Naive thymus-derived CD8-positive, alpha-beta T cell (primary cell): ENCODE results near the gene THOC2. TPM values are rescaled to one million over a fixed set of nuclear protein-coding genes. Genes with fewer than 3 reads are reported as not detected.
"Not testable (repeated sequence)": the region's sequence is repeated elsewhere in the genome, so short reads cannot be mapped to it uniquely, and the experiment has no call there.

ENCODE experiments used
- ATAC-seq, 2 donors: fragments of 150-1000 bp; cut with Tn5 transposase in 1 of 2; sonication (Bioruptor Pico), chemical (Tn5 transposase) in 1 of 2; 1 replicate in 1 of 2; 2 replicates in 1 of 2; pipeline ENCODE4 v1.10.0; 2021; ENCODE audit warnings: mild to moderate bottlenecking in 2 of 2, moderate library complexity in 2 of 2
- POLR2A ChIA-PET: fragments of 350-600 bp; sonication (Branson Sonifier 250); formaldehyde crosslinking; loops from one replicate; lab custom pipeline; 2021; ENCODE audit warnings: antibody characterized with exemption; lab: Charles Lee
- DNase-seq, 10 donors: peaks; one replicate each; pipeline versions ENCODE4 v3.0.0 to v3.0.0-alpha.2; 2020 to 2022
- H3K27ac Mint-ChIP-seq, 10 donors: one replicate each; pipeline ENCODE4 v1.8.0; 2020 to 2022; ENCODE audit warnings: mild to moderate bottlenecking in 10 of 10, mixed read lengths in 10 of 10, moderate library complexity in 4 of 10, inconsistent platforms in 1 of 10
- H3K27me3 Mint-ChIP-seq, 5 donors: one replicate each; pipeline ENCODE4 v1.8.0; 2021 to 2022; ENCODE audit warnings: mixed read lengths in 5 of 5
- H3K36me3 Mint-ChIP-seq, 3 donors: one replicate each; pipeline ENCODE4 v1.8.0; 2020 to 2022; ENCODE audit warnings: mixed read lengths in 3 of 3, mild to moderate bottlenecking in 2 of 3, inconsistent platforms in 1 of 3
- H3K4me1 Mint-ChIP-seq, 4 donors: one replicate each; pipeline ENCODE4 v1.8.0; 2021 to 2022; ENCODE audit warnings: mixed read lengths in 4 of 4
- H3K4me3 Mint-ChIP-seq, 10 donors: one replicate each; pipeline ENCODE4 v1.8.0; 2020 to 2022; ENCODE audit warnings: mild to moderate bottlenecking in 10 of 10, mixed read lengths in 10 of 10, moderate library complexity in 6 of 10, inconsistent platforms in 1 of 10
- H3K9me3 Mint-ChIP-seq, 9 donors: one replicate each; pipeline ENCODE4 v1.8.0; 2020 to 2022; ENCODE audit warnings: mixed read lengths in 9 of 9, mild to moderate bottlenecking in 3 of 9, inconsistent platforms in 1 of 9, moderate library complexity in 1 of 9
- polyA plus RNA-seq, 3 donors: library from polyadenylated mRNA; unstranded; fragments of 300-500 nt; fragmentation: Illumina TruSeq; gene quantifications; one replicate each; pipeline ENCODE4 v1.2.3, GENCODE V29; 2021
- total RNA-seq, 8 experiments: library from RNA in 2 of 8; stranded (reverse) in 2 of 8; gene quantifications; one replicate each; pipeline ENCODE4 v1.2.3 and lab custom pipeline; 2021 to 2026

Gene THOC2, protein sequence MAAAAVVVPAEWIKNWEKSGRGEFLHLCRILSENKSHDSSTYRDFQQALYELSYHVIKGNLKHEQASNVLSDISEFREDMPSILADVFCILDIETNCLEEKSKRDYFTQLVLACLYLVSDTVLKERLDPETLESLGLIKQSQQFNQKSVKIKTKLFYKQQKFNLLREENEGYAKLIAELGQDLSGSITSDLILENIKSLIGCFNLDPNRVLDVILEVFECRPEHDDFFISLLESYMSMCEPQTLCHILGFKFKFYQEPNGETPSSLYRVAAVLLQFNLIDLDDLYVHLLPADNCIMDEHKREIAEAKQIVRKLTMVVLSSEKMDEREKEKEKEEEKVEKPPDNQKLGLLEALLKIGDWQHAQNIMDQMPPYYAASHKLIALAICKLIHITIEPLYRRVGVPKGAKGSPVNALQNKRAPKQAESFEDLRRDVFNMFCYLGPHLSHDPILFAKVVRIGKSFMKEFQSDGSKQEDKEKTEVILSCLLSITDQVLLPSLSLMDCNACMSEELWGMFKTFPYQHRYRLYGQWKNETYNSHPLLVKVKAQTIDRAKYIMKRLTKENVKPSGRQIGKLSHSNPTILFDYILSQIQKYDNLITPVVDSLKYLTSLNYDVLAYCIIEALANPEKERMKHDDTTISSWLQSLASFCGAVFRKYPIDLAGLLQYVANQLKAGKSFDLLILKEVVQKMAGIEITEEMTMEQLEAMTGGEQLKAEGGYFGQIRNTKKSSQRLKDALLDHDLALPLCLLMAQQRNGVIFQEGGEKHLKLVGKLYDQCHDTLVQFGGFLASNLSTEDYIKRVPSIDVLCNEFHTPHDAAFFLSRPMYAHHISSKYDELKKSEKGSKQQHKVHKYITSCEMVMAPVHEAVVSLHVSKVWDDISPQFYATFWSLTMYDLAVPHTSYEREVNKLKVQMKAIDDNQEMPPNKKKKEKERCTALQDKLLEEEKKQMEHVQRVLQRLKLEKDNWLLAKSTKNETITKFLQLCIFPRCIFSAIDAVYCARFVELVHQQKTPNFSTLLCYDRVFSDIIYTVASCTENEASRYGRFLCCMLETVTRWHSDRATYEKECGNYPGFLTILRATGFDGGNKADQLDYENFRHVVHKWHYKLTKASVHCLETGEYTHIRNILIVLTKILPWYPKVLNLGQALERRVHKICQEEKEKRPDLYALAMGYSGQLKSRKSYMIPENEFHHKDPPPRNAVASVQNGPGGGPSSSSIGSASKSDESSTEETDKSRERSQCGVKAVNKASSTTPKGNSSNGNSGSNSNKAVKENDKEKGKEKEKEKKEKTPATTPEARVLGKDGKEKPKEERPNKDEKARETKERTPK (N-terminal part only)
- 100 to 1,000 TPM; 105 to 117 TPM for total RNA-seq
- 10 to 100 TPM; 30.9 to 41.9 (median 34.5) TPM for polyA plus RNA-seq
- 139 to 208 (median 177) reads per million in 6 experiments for total RNA-seq (lab: John Stamatoyannopoulos, UW)

DNA sequence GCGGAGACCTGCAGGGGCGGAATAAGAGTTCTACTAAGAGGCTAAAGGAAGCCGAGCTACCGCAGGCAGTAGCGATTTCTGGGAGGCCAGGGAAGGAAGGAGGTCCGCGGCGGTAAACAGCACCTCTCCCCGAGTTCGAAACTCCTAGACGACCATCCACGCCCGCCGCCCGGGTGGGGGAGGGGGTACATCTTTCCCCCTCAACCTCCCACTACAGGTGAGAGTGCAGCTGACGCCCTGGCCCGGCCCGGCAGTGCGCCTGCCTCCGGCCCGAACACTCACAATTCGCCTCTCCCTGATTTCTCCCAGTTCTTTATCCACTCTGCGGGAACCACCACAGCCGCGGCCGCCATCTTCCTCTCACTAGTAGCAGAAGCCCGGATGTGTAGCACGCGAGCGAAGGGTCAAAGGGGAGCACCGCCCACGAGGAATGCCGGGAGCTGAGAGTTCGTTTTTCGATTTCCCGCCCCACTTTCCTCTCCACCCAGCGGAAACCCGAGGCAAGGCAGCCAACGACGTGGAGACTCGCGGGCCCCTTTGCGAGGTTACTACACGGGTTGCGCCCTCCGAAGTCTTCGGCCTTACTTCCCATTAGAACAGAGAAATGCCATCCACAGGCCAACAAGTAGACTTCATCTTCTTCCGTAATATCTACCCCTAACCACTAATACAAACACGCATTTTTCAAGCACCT is at the start of gene THOC2:
Gene THOC2, minus strand, starts transcription at position 383 of the 694 bp plus-strand sequence. Its CDS starts 30 bp downstream, at position 353.
- Mint-ChIP-seq H3K27me3 (no peaks in the 10 kb centered on the region), H3K36me3 (peaks cover 0 to 2% (median 0%) of the 10 kb centered on the region in 3 donors), H3K4me3 (peak within 1 kb of the TSS; percentile 92 to 98 (median 94)), H3K27ac (peak within 1 kb of the TSS; percentile 89 to 97 (median 94)), H3K9me3 (no peaks in the 10 kb centered on the region), H3K4me1 (peaks cover 6 to 45% (median 40%) of the 10 kb centered on the region in 4 donors)
- peak; percentile 90 to 91 for ATAC-seq
- peak; percentile 54 to 83 (median 72) for DNase-seq
- POLR2A ChIA-PET = interaction anchor here (1.0 kb wide), 1 partner anchor 127 kb away, joined by 5 read pairs; the partner anchor contains the start of gene XIAP

DNA sequence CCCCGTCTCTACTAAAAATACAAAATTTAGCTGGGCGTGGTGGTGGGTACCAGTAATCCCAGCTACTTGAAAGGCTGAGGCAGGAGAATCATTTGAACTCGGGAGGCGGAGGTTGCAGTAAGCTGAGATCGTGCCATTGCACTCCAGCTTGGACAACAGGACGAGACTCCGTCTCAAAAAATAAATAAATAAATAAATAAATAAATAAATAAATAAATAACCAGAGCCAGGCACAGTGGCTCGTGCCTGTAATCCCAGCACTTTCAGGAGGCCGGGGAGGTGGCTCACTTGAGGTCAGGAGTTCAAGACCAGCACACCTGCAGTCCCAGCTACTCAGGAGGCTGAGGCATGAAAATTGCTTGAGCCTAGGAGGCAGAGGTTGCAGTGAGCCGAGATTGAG is 48.9 kb upstream of the THOC2 start:
- H3K36me3 Mint-ChIP-seq, ATAC-seq, H3K9me3 Mint-ChIP-seq, POLR2A ChIA-PET, H3K27ac Mint-ChIP-seq, DNase-seq, H3K27me3 Mint-ChIP-seq, H3K4me3 Mint-ChIP-seq, H3K4me1 Mint-ChIP-seq: not testable (repeated sequence)

DNA sequence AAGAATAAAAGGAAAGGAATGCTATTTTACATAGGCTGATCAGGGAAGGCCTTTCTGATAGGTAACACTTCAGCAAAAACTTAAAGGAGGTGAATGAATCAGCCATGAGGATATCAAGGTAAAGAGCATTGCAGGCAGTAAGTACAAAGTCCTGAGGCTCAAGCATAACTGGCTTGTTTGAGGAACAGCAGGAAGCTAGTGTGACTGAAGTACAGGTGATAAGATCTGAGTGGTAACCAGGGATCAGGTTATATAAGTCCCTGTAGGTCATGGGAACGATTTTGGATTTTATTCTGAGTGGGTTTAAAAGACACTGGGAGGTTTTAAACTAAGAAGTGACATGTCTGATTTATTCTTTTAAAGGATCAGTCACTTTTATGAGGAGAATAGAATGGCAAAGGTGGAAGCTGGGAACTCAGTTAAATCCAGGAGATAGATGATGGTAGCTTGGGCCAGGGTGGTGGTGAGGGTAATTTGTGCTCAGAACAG is 47.1 kb upstream of the THOC2 start:
- peaks cover 0 to 3% (median 2%) of the 10 kb centered on the region in 4 donors for H3K4me1 Mint-ChIP-seq
- H3K9me3 Mint-ChIP-seq = no peaks in the 10 kb centered on the region
- H3K27ac Mint-ChIP-seq = no peak overlapping the region
- H3K36me3 Mint-ChIP-seq = no peaks in the 10 kb centered on the region
- no peak overlapping the region for H3K4me3 Mint-ChIP-seq
- peaks cover 0 to 9% (median 0%) of the 10 kb centered on the region in 5 donors for H3K27me3 Mint-ChIP-seq
- POLR2A ChIA-PET = no interaction called here
- DNase-seq (no peak), ATAC-seq (no peak)

DNA sequence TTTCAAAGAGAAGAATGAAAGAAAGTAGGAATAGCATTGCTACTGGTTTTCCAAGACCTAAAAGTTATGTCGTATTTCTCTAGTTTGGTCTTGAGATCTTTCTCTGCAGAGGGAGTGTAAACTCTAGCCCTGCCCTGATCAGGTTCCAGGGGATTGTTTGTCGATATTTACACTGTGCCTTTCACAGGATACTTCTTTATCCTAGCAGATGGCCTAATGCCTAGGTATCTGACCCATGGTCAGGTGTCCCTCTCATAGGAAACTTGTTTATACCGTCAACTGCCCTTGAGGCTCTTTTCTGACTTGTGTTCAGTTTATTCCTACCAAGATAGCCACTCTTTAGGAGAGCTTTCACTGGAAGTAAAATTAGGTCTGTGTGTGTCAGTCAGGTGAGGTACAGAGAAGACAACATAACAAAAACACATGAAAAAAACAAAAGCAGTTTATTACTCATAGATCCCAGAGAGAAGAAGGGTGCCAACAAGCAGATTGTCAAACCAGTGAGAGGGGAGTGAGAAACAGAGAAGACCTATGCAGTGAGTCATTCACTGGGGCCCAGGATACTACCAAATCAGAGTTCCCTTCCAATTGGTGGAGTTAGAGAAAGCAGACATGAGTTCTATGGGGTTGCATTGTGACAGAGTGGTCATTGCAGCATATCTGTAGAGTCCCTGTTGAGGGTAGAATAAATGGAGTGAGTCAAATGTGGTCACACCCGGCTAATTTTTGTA is 40.6 kb upstream of the THOC2 start:
- POLR2A ChIA-PET = no interaction called here
- DNase-seq (no peak), ATAC-seq (no peak)
- no peak overlapping the region for H3K27ac Mint-ChIP-seq
- H3K9me3 Mint-ChIP-seq = peaks cover 0 to 2% (median 0%) of the 10 kb centered on the region in 9 donors
- no peaks in the 10 kb centered on the region for H3K4me1 Mint-ChIP-seq
- peaks cover 0 to 1% (median 0%) of the 10 kb centered on the region in 5 donors for H3K27me3 Mint-ChIP-seq
- H3K36me3 Mint-ChIP-seq = no peaks in the 10 kb centered on the region
- no peak overlapping the region for H3K4me3 Mint-ChIP-seq

DNA sequence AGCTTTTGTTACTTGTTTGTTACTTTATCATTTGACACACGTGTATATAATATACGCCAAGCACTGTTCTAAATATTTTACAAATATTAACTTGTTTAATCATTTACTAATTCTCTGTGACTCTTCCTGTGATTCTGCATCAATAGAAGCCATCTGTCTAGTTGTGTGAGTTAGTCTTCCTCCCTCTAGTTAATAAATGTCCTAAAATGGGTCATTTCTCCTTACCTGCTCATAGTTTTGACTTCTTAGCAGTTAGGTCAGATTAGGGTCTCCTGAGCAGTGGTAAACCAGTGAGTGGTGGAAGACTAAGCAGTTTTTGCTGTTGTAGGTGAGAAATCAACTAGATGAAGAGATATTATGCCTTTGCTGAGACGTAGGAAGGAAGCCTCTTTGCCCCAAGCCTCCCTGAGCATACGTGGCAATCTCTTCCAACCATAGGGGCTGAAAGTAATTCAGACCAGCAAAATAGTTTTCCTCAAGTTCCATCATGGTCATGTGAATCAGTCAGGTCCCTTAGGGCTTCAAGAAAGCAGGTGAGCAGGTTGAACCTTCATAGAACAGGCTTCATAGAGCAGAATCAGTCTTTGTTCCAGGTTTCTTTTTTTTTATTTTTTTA is 38.7 kb upstream of the THOC2 start:
- DNase-seq = no peak
- Mint-ChIP-seq H3K4me3 (no peak overlapping the region), H3K36me3 (no peaks in the 10 kb centered on the region), H3K27ac (no peak overlapping the region), H3K27me3 (peaks cover 0 to 1% (median 0%) of the 10 kb centered on the region in 5 donors), H3K4me1 (no peaks in the 10 kb centered on the region), H3K9me3 (peaks cover 0 to 2% (median 0%) of the 10 kb centered on the region in 9 donors)
- POLR2A ChIA-PET = no interaction called here
- ATAC-seq = no peak

DNA sequence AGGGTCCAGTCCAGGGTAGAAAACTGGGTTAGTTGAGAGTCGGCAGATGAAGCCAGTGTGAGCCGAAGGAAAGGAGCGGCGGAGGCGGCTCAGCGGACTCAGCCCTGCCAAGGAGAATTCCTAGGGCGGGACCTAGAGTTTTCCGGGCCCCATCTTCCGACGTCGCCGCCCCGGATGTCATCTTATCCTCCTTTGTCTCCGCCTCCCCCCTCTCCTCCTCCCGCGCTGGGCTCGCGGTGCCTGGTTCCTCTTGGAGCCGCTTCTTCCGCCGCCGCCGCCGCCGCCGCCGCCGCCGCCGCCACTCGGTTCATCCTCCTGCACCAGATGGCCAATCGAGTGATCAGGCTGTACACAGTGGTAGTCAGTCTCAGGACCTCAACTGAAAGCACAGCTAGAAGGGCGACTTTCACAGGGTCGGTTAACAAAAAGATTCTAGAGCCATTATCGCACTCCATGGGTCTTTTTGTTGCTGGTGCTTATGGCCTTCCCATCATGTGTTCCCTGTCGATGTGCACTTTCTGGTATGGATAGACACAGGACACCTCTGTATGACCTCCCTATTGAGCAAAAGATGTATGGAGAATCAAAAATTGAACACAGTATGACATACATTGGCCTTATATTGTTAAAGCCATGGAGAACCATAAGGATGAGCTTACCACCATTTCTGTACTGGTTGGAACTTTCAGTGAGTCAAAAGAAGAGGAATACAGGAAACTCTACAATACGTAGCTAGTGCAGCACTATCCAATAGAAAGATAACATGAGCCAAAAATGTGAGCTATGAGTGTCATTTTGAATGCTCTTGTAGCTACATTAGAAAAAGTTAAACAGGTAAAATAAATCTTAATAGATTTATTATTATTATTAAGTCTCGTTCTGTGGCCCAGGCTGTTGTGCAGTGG is 32.4 kb upstream of the THOC2 start:
- Mint-ChIP-seq H3K9me3 (peaks cover 0 to 2% (median 0%) of the 10 kb centered on the region in 9 donors), H3K27me3 (no peaks in the 10 kb centered on the region), H3K36me3 (no peaks in the 10 kb centered on the region), H3K4me1 (peaks cover 3 to 10% (median 6%) of the 10 kb centered on the region in 4 donors), H3K4me3 (peak overlapping the region; percentile 78 to 90 (median 82)), H3K27ac (peak overlapping the region in 8 of 10 donors; percentile 17 to 83 (median 57))
- ATAC-seq (peak; percentile 87 to 94), DNase-seq (peak in 9 of 10 donors; percentile 8 to 43 (median 21))
- POLR2A ChIA-PET = interaction anchor here (0.6 kb wide), 1 partner anchor 27 kb away, joined by 6 read pairs; no protein-coding TSS in a partner anchor

DNA sequence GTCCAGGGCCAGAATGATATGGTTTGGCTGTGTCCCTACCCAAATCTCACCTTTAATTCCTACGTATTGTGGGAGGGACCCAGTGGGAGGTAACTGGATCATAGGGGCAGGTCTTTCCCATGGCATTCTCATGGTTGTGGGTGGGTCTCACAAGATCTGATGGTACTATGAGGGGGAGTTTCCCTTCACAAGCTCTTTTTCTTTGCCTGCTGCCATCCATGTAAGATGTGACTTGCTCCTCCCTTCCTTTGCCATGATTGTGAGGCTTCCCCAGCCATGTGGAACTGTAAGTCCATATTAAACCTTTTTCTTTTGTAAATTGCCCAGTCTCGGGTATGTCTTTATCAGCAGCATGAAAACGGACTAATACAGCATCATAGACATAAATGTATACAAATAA is 27.0 kb upstream of the THOC2 start:
- H3K4me3 Mint-ChIP-seq, ATAC-seq, DNase-seq: not testable (repeated sequence)

DNA sequence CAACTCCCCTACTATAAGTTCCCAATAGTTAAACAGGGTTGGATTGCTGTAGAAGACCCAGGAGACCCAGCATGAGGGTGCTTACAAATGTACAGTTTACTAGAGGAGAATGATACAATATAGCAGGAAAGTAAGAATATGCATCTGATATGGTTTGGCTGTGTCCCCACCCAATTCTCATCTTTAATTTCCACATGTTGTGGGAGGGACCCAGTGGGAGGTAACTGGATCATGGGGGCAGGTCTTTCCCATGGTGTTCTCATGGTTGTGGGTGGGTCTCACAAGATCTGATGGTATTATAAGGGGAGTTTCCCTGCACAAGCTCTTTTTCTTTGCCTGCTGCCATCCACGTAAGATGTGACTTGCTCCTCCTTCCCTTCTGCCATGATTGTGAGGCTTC is 24.9 kb upstream of the THOC2 start:
- ATAC-seq, H3K36me3 Mint-ChIP-seq, POLR2A ChIA-PET: not testable (repeated sequence)

More for the DNA sequence above, 27.0 kb upstream of the THOC2 start:
- POLR2A ChIA-PET, H3K27ac Mint-ChIP-seq, H3K4me1 Mint-ChIP-seq, H3K36me3 Mint-ChIP-seq, H3K27me3 Mint-ChIP-seq: not testable (repeated sequence)
- peaks cover 0 to 13% (median 2%) of the 10 kb centered on the region in 9 donors for H3K9me3 Mint-ChIP-seq

DNA sequence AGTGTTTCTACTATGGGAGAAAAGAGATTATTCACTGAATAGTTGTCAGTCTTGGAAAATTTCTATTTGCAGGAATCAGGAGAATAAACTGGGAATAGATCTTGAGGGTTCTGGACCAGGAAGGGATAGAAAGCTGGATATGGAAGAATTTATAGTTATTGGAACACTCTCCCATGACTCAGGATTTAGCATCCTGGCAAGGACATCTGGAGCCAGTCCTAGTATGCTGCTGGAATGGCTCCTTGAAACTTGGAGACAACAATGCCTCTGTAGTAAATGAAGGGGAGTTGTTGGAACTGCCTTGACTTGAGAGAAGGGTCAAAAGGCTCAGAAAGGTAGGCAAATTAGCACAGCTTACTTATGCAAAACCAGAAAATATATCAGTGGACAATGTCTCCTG is 23.5 kb upstream of the THOC2 start:
- DNase-seq (no peak), ATAC-seq (no peak)
- Mint-ChIP-seq H3K36me3 (peaks cover 0 to 8% (median 0%) of the 10 kb centered on the region in 3 donors), H3K4me1 (no peaks in the 10 kb centered on the region), H3K27me3 (no peaks in the 10 kb centered on the region), H3K9me3 (peaks cover 0 to 13% (median 2%) of the 10 kb centered on the region in 9 donors), H3K27ac (no peak overlapping the region), H3K4me3 (no peak overlapping the region)
- POLR2A ChIA-PET = no interaction called here

More for the DNA sequence above, 24.9 kb upstream of the THOC2 start:
- H3K27me3 Mint-ChIP-seq, DNase-seq, H3K4me3 Mint-ChIP-seq, H3K27ac Mint-ChIP-seq, H3K4me1 Mint-ChIP-seq: not testable (repeated sequence)
- H3K9me3 Mint-ChIP-seq = peaks cover 0 to 13% (median 2%) of the 10 kb centered on the region in 9 donors

DNA sequence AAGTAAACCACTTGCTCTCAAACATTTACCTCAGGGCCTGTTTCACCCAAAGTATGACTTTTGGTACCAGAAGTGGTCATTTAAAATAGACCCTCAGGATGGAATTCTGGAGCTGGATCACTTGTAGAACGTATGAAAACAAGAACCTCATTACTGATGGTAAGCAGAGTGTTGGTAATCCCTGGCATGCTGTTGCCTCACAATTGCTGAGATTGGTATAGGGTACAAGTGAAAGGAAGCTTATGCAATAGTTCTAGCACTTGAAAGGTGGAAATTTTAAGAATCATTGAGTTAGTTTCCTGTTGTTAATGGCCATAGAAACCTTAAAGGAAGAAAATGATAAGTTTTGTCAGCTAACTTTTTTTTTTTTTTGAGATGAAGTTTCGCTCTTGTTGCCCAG is 22.3 kb upstream of the THOC2 start:
- POLR2A ChIA-PET = no interaction called here
- DNase-seq = no peak
- Mint-ChIP-seq H3K4me1 (no peaks in the 10 kb centered on the region), H3K4me3 (no peak overlapping the region), H3K36me3 (peaks cover 0 to 8% (median 0%) of the 10 kb centered on the region in 3 donors), H3K9me3 (peaks cover 0 to 13% (median 2%) of the 10 kb centered on the region in 9 donors), H3K27me3 (no peaks in the 10 kb centered on the region), H3K27ac (no peak overlapping the region)
- ATAC-seq = no peak
